ENCODE data around the gene LPAR3.
A peak's percentile ranks its signal among the peaks of the same experiment; 100 is the strongest.

LPAR3 gene

GRCh38 chr1:84776639-84777038 is 116.4 kb downstream of the LPAR3 start:
- peak in 2 of 56 donors; percentile 8 for DNase-seq

- no peak for DNase-seq
These were observed 117.5 kb downstream of the LPAR3 start for GRCh38 chr1:84775535-84775920.

- DNase-seq: peak in 21 of 56 donors; percentile 10 to 62 (median 29)
These were observed 118.1 kb downstream of the LPAR3 start for GRCh38 chr1:84774669-84775534.

- DNase-seq: no peak
These were observed 119.0 kb downstream of the LPAR3 start for GRCh38 chr1:84773933-84774497.

- peak in 1 of 56 donors; percentile 1 for DNase-seq
These were observed 119.8 kb downstream of the LPAR3 start for GRCh38 chr1:84773195-84773594.

- DNase-seq: peak in 54 of 56 donors; percentile 24 to 86 (median 68)
These were observed 120.5 kb downstream of the LPAR3 start for GRCh38 chr1:84772428-84772943.

- DNase-seq: no peak
These were observed 121.1 kb downstream of the LPAR3 start for GRCh38 chr1:84771895-84772294.

GRCh38 chr1:84770481-84770880 is 122.5 kb downstream of the LPAR3 start:
- no peak for DNase-seq

GRCh38 chr1:84769636-84770035 is 123.4 kb downstream of the LPAR3 start:
- DNase-seq: no peak

- no peak for DNase-seq
These were observed 124.4 kb downstream of the LPAR3 start for GRCh38 chr1:84768634-84769033.

GRCh38 chr1:84763912-84764680 is 128.9 kb downstream of the LPAR3 start:
- DNase-seq: peak in 1 of 56 donors; percentile 5

- no peak for DNase-seq
These were observed 130.3 kb downstream of the LPAR3 start for GRCh38 chr1:84762664-84763063.
